B cell (primary cell): Measurements from ENCODE around the gene ATF7IP2. TPM values are rescaled to one million over a fixed set of nuclear protein-coding genes. Genes with fewer than 3 reads are reported as not detected.

Source experiments
- ATAC-seq: fragments of 200-7000 bp; cut with Tn5 transposase; one replicate; pipeline ENCODE4 v1.10.0; 2021; ENCODE audit warnings: low read depth, mild to moderate bottlenecking, moderate number of reproducible peaks, moderate library complexity
- CTCF ChIA-PET: fragments of 350-600 bp; sonication (Branson Sonifier 250); formaldehyde crosslinking; loops from one replicate; lab custom pipeline; 2021; ENCODE audit warnings: antibody characterized with exemption, inconsistent platforms; lab: Charles Lee
- POLR2A ChIA-PET: fragments of 350-600 bp; sonication (Branson Sonifier 250); formaldehyde crosslinking; loops from one replicate; lab custom pipeline; 2021; ENCODE audit warnings: antibody characterized with exemption; lab: Charles Lee
- DNase-seq: peaks from one replicate; pipeline ENCODE4 v3.0.0; 2013
- H2AFZ ChIP-seq: 2 replicates; pipeline ENCODE4 v1.6.1; 2012; ENCODE audit warnings: mild to moderate bottlenecking, low read depth, low read length; ENCODE audit not compliant: insufficient read depth, poor library complexity, severe bottlenecking
- H3K27ac ChIP-seq, 2 donors: 1 replicate in 1 of 2; 2 replicates in 1 of 2; pipeline ENCODE4 v1.5.1; 2012 to 2013; ENCODE audit warnings: low read length in 2 of 2, mild to moderate bottlenecking in 2 of 2, moderate library complexity in 1 of 2
- H3K27me3 ChIP-seq, 4 experiments: fragments of 200-600 bp in 1 of 4; sonication (generic) in 1 of 4; replicated peaks in 1 of 4; 1 replicate in 2 of 4; 2 replicates in 2 of 4; pipeline versions ENCODE4 v1.6.1 to v1.7.0; 2013 to 2016; ENCODE audit warnings: low read length in 3 of 4, mild to moderate bottlenecking in 2 of 4, mixed read lengths in 1 of 4, moderate library complexity in 1 of 4; ENCODE audit not compliant: insufficient read depth in 4 of 4, control insufficient read depth in 3 of 4; ENCODE audit errors: control extremely low read depth in 1 of 4
- H3K36me3 ChIP-seq, 2 experiments: replicated peaks in 1 of 2; 1 replicate in 1 of 2; 2 replicates in 1 of 2; pipeline versions ENCODE4 v1.6.1 to v1.7.1; 2013; ENCODE audit warnings: low read length in 1 of 2; ENCODE audit not compliant: insufficient read depth in 2 of 2, control insufficient read depth in 1 of 2; ENCODE audit errors: control extremely low read depth in 1 of 2, extremely low read depth in 1 of 2
- H3K4me1 ChIP-seq, 2 donors: fragments of 200-600 bp in 1 of 2; sonication (generic) in 1 of 2; 1 replicate in 1 of 2; 2 replicates in 1 of 2; pipeline versions ENCODE4 v1.5.1 to v1.6.1; 2013 to 2017; ENCODE audit warnings: low read length in 2 of 2; ENCODE audit not compliant: control insufficient read depth in 2 of 2, insufficient read depth in 2 of 2
- H3K4me2 ChIP-seq: replicated peaks from 2 replicates; pipeline ENCODE3; 2012; ENCODE audit warnings: mild to moderate bottlenecking, low read depth, low read length; ENCODE audit not compliant: poor library complexity, severe bottlenecking
- H3K4me3 ChIP-seq, 5 experiments: fragments of 200-600 bp in 1 of 5; sonication (generic) in 1 of 5; 1 replicate in 3 of 5; 2 replicates in 2 of 5; pipeline versions ENCODE4 v1.5.1 to v1.7.0; 2011 to 2016; ENCODE audit warnings: low read length in 4 of 5, mild to moderate bottlenecking in 4 of 5, low read depth in 2 of 5, control low read depth in 1 of 5, moderate library complexity in 1 of 5; ENCODE audit not compliant: insufficient read depth in 1 of 5; ENCODE audit errors: control extremely low read depth in 1 of 5, extremely low read depth in 1 of 5
- H3K79me2 ChIP-seq: fragments of 200-600 bp; sonication (generic); one replicate; pipeline ENCODE4 v1.6.0; 2016; ENCODE audit warnings: low read length; ENCODE audit not compliant: control insufficient read depth, insufficient read depth
- H3K9ac ChIP-seq: fragments of 200-600 bp; sonication (generic); 2 replicates; pipeline ENCODE4 v1.6.1; 2017; ENCODE audit warnings: mild to moderate bottlenecking, low read length, moderate library complexity
- H3K9me3 ChIP-seq, 3 donors: one replicate each; pipeline versions ENCODE4 v1.6.1 to v1.7.1; 2013; ENCODE audit warnings: low read length in 2 of 3; ENCODE audit not compliant: control insufficient read depth in 2 of 3, insufficient read depth in 1 of 3; ENCODE audit errors: control extremely low read depth in 1 of 3
- H4K20me1 ChIP-seq: 2 replicates; pipeline ENCODE4 v1.6.0; 2012; ENCODE audit warnings: mild to moderate bottlenecking, low read length; ENCODE audit not compliant: insufficient read depth, control insufficient read depth, poor library complexity, severe bottlenecking
- H3K27ac Mint-ChIP-seq: one replicate; pipeline ENCODE4 v1.8.0; 2021; ENCODE audit warnings: mixed read lengths
- H3K27me3 Mint-ChIP-seq: one replicate; pipeline ENCODE4 v1.8.0; 2021; ENCODE audit warnings: mixed read lengths
- H3K4me1 Mint-ChIP-seq: one replicate; pipeline ENCODE4 v1.8.0; 2021; ENCODE audit warnings: mixed read lengths
- H3K4me3 Mint-ChIP-seq: one replicate; pipeline ENCODE4 v1.8.0; 2021; ENCODE audit warnings: mixed read lengths
- H3K9me3 Mint-ChIP-seq: one replicate; pipeline ENCODE4 v1.8.0; 2022; ENCODE audit warnings: mixed read lengths; ENCODE audit not compliant: insufficient read depth
- CTCF ChIP-seq: fragments of 200-600 bp; IDR thresholded peaks from one replicate; pipeline ENCODE4 v1.8.0; 2022; ENCODE audit warnings: antibody characterized with exemption, mild to moderate bottlenecking
- EZH2 ChIP-seq: IDR thresholded peaks from 2 replicates; pipeline ENCODE4 v1.6.1; 2012; ENCODE audit warnings: borderline replicate concordance, low read depth, mild to moderate bottlenecking, moderate library complexity, low read length; ENCODE audit not compliant: insufficient read depth, poor library complexity, severe bottlenecking
- WGBS: methylation state at CpG from one replicate; pipeline ENCODE4 v1.1.5; 2013; ENCODE audit warnings: missing lambda C conversion rate; ENCODE audit not compliant: insufficient coverage; 5-methylcytosine and 5-hydroxymethylcytosine counted together
- intact Hi-C: fragments of 100-400 bp; cut with micrococcal nuclease; formaldehyde crosslinking; loops from one replicate; pipeline ENCODE4 v1.10.0; 2022
- polyA plus RNA-seq: library from polyadenylated mRNA; depleted of rRNA; stranded (reverse); fragments of >200 nt; gene quantifications from 2 replicates; pipeline ENCODE4 v1.2.3, GENCODE V29; 2012
- total RNA-seq, 2 donors: library from RNA; stranded (reverse); fragments of 120-200 nt in 1 of 2; gene quantifications; 1 replicate in 1 of 2; 2 replicates in 1 of 2; pipeline versions ENCODE4 v1.2.3 to v1.2.4, GENCODE V29; 2013 to 2022

The ATF7IP2 gene
- total and polyA plus RNA-seq, 2 donors (not counting 1 experiment from before 2014, with no cell fraction given): 67.5 to 105 TPM

- H3K4me3 Mint-ChIP-seq: no peak overlapping the region
These were observed 2.2 kb upstream of the ATF7IP2 start for GRCh38 chr16:10383626-10384025.

More at GRCh38 chr16:10383626-10384025, 2.2 kb upstream of the ATF7IP2 start:
- Histone ChIP-seq H3K4me2 (no peak overlapping the region), H4K20me1 (no peaks in the 10 kb centered on the region), H3K4me1 (peaks cover 5 to 9% of the 10 kb centered on the region in 2 donors), H3K9ac (no peak overlapping the region), H3K79me2 (peaks cover 25% of the 10 kb centered on the region), H3K36me3 (no peaks in the 10 kb centered on the region), H3K27ac (no peak overlapping the region), H3K9me3 (peaks cover 0 to 17% (median 0%) of the 10 kb centered on the region in 3 donors), H3K4me3 (no peak overlapping the region), H3K27me3 (no peaks in the 10 kb centered on the region), H2AFZ (no peak overlapping the region)
- POLR2A ChIA-PET: interaction anchor here (0.7 to 1.1 kb wide), 2 partner anchors 22 to 182 kb away, joined by 4 to 6 read pairs; no protein-coding TSS in a partner anchor
- CTCF ChIA-PET: interaction anchor here (1.0 to 1.4 kb wide), 2 partner anchors 10 to 128 kb away, joined by 3 to 4 read pairs; no protein-coding TSS in a partner anchor
- Mint-ChIP-seq H3K9me3 (no peaks in the 10 kb centered on the region), H3K27me3 (no peaks in the 10 kb centered on the region), H3K4me1 (peaks cover 29% of the 10 kb centered on the region), H3K27ac (no peak overlapping the region)
- no peak for ATAC-seq
- intact Hi-C loops: loop anchor here (10.0 kb wide), 2 partner anchors 59 to 121 kb away; no protein-coding TSS in a partner anchor
- DNase-seq: no peak
- WGBS: no CpG with 5 or more reads among the region's 3 CpGs
- TF ChIP-seq EZH2 (no peak), CTCF (no peak)
